ENCODE data around the gene TRMT10B. TPM values are rescaled to one million over a fixed set of nuclear protein-coding genes. Genes with fewer than 3 reads are reported as not detected.
A peak's percentile ranks its signal among the peaks of the same experiment; 100 is the strongest.

Gene TRMT10B
- total RNA-seq, 1 experiment from 2014 or later: 5.7 TPM

DNA sequence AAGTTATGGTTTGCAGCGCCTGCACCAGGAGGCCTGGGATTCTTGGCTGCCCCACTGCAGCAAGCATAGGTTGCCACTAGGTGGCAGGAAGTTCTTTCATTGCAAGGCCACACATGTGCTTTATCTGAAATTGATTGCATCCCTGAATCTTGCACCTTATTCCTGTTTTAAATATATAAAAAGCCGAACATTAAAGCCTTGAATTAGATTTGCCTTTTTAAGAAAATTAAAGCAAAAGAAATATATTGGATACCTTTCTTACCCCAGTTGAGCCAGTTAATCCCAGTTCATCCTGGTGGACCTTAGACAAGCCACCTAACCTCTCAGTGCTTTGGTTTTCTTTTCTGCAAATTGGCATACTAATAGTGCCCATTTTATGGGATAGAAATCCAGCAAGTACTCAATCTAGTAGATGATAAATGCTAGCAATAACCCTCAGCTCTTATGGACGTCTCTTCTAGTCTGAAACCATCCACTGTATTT lies 6.3 kb upstream of the TRMT10B start:
- Histone ChIP-seq H3K79me2 (ENCODE audit: insufficient read depth, low read length) (no peaks in the 10 kb centered on the region), H3K4ac (ENCODE audit: low read depth, low read length) (no peak overlapping the region), H3K23me2 (ENCODE audit: insufficient read length, low read depth, low read length, poor library complexity, severe bottlenecking) (no peaks in the 10 kb centered on the region), H3K4me2 (ENCODE audit: insufficient read depth, insufficient read length, low read length) (no peak overlapping the region), H2BK15ac (ENCODE audit: low read depth, low read length) (no peak overlapping the region), H3K27me3 (ENCODE audit: insufficient read depth, low read length) (no peaks in the 10 kb centered on the region), H2BK5ac (ENCODE audit: insufficient read length, low read length) (no peak overlapping the region), H3K23ac (ENCODE audit: insufficient read length, low read depth, low read length) (no peak overlapping the region), H3K18ac (ENCODE audit: insufficient read length, low read depth, low read length) (no peak overlapping the region), H4K8ac (replicated peaks; ENCODE audit: insufficient read length, low read depth, low read length) (no peak overlapping the region), H3K14ac (ENCODE audit: insufficient read depth, low read length) (no peak overlapping the region), H3K79me1 (ENCODE audit: insufficient read depth, low read depth, low read length, poor library complexity, severe bottlenecking) (no peaks in the 10 kb centered on the region), H2AFZ (ENCODE audit: low read length) (no peak overlapping the region), H3K56ac (ENCODE audit: insufficient read length, low read depth, low read length) (no peak overlapping the region), H4K91ac (ENCODE audit: insufficient read length, low read depth, low read length) (no peak overlapping the region), H2BK20ac (ENCODE audit: low read depth, low read length, poor library complexity, severe bottlenecking) (no peak overlapping the region), H3K9me3 (ENCODE audit: control insufficient read depth, low read depth, low read length) (no peaks in the 10 kb centered on the region), H3K4me1 (ENCODE audit: insufficient read depth, low read length) (no peaks in the 10 kb centered on the region), H2BK12ac (ENCODE audit: insufficient read length, low read depth, low read length) (no peak overlapping the region), H3K27ac (ENCODE audit: insufficient read length, low read depth, low read length) (no peak overlapping the region), H2BK120ac (ENCODE audit: low read depth, low read length, poor library complexity, severe bottlenecking) (no peak overlapping the region), H3K9ac (ENCODE audit: extremely low read depth, insufficient read length, low read length) (no peak overlapping the region), H2AK5ac (ENCODE audit: insufficient read length, low read length) (no peak overlapping the region), H4K20me1 (ENCODE audit: control insufficient read depth, insufficient read depth, insufficient read length) (no peaks in the 10 kb centered on the region), H4K5ac (ENCODE audit: insufficient read length, low read depth, low read length) (no peak overlapping the region), H3T11ph (ENCODE audit: low read length) (no peak overlapping the region)
- H3K27ac Mint-ChIP-seq: no peak overlapping the region; a peak in 1 of 7 replicates
- no peak overlapping the region for H3K4me3 Mint-ChIP-seq
- peak; percentile 60 for DNase-seq
- TF ChIP-seq, protein P1, sequence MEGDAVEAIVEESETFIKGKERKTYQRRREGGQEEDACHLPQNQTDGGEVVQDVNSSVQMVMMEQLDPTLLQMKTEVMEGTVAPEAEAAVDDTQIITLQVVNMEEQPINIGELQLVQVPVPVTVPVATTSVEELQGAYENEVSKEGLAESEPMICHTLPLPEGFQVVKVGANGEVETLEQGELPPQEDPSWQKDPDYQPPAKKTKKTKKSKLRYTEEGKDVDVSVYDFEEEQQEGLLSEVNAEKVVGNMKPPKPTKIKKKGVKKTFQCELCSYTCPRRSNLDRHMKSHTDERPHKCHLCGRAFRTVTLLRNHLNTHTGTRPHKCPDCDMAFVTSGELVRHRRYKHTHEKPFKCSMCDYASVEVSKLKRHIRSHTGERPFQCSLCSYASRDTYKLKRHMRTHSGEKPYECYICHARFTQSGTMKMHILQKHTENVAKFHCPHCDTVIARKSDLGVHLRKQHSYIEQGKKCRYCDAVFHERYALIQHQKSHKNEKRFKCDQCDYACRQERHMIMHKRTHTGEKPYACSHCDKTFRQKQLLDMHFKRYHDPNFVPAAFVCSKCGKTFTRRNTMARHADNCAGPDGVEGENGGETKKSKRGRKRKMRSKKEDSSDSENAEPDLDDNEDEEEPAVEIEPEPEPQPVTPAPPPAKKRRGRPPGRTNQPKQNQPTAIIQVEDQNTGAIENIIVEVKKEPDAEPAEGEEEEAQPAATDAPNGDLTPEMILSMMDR (conservative IDR thresholded peaks at IDR 0.05): peak; percentile 94
- peaks cover 0 to 3% of the 10 kb centered on the region in 2 experiments; a peak in 1 of 4 replicates for H3K4me1 Mint-ChIP-seq
- H3K36me3 Mint-ChIP-seq (ENCODE audit: insufficient read depth in 1 of 3, low read depth in 3 of 3): no peaks in the 10 kb centered on the region
- H3K27me3 Mint-ChIP-seq (ENCODE audit: low read depth): peaks cover 14% of the 10 kb centered on the region
- WGBS (ENCODE audit: extremely low coverage, insufficient read length, low lambda C conversion rate): no CpG with 5 or more reads among the region's 3 CpGs
- H3K9me3 Mint-ChIP-seq: peaks cover 0 to under 1% of the 10 kb centered on the region in 2 experiments; a peak in 1 of 5 replicates
